Measurements from ENCODE around the gene TRPV5. TPM values are rescaled to one million over a fixed set of nuclear protein-coding genes. Genes with fewer than 3 reads are reported as not detected.

Gene TRPV5
- polyA plus RNA-seq, 1 experiment: not detected

- Histone ChIP-seq H3K27ac (ENCODE audit: low read depth, low read length) (no peak overlapping the region), H3K27me3 (ENCODE audit: control insufficient read depth, insufficient read depth, low read length) (no peaks in the 10 kb centered on the region), H3K4me3 (ENCODE audit: low read depth, low read length) (no peak overlapping the region), H3K9me3 (ENCODE audit: control insufficient read depth, insufficient read depth, low read length) (peaks cover 18% of the 10 kb centered on the region)
- TF ChIP-seq CTCF (IDR thresholded peaks at IDR 0.05; ENCODE audit: low read depth, low read length): no peak
- ChIA-PET POLR2A (no interaction called here), CTCF (no interaction called here)
- no peak for DNase-seq (ENCODE audit: low read depth, low spot score)
Observed at GRCh38 chr7:142890874-142891485, 42.6 kb downstream of the TRPV5 start.

- POLR2A ChIA-PET: no interaction called here
- no peak for TF ChIP-seq CTCF (IDR thresholded peaks at IDR 0.05; ENCODE audit: low read depth, low read length)
- H3K27ac ChIP-seq (ENCODE audit: low read depth, low read length): no peak overlapping the region
- peaks cover 27% of the 10 kb centered on the region for H3K9me3 ChIP-seq (ENCODE audit: control insufficient read depth, insufficient read depth, low read length)
- CTCF ChIA-PET: no interaction called here
- H3K27me3 ChIP-seq (ENCODE audit: control insufficient read depth, insufficient read depth, low read length): no peaks in the 10 kb centered on the region
- H3K4me3 ChIP-seq (ENCODE audit: low read depth, low read length): no peak overlapping the region
- no peak for DNase-seq (ENCODE audit: low read depth, low spot score)
Observed at GRCh38 chr7:142889816-142890215, 43.7 kb downstream of the TRPV5 start.

GRCh38 chr7:142887282-142888015 lies 46.1 kb downstream of the TRPV5 start:
- Histone ChIP-seq H3K9me3 (ENCODE audit: control insufficient read depth, insufficient read depth, low read length) (peaks cover 27% of the 10 kb centered on the region), H3K27ac (ENCODE audit: low read depth, low read length) (no peak overlapping the region), H3K4me3 (ENCODE audit: low read depth, low read length) (no peak overlapping the region), H3K27me3 (ENCODE audit: control insufficient read depth, insufficient read depth, low read length) (no peaks in the 10 kb centered on the region)
- no peak for DNase-seq (ENCODE audit: low read depth, low spot score)
- ChIA-PET CTCF (interaction anchor here (0.7 to 1.2 kb wide), 4 partner anchors 115 to 512 kb away, joined by 3 read pairs; no protein-coding TSS in a partner anchor), POLR2A (no interaction called here)
- TF ChIP-seq CTCF (IDR thresholded peaks at IDR 0.05; ENCODE audit: low read depth, low read length): no peak

- Histone ChIP-seq H3K4me3 (ENCODE audit: low read depth, low read length) (no peak overlapping the region), H3K27me3 (ENCODE audit: control insufficient read depth, insufficient read depth, low read length) (no peaks in the 10 kb centered on the region), H3K27ac (ENCODE audit: low read depth, low read length) (no peak overlapping the region), H3K9me3 (ENCODE audit: control insufficient read depth, insufficient read depth, low read length) (peaks cover 27% of the 10 kb centered on the region)
- no peak for TF ChIP-seq CTCF (IDR thresholded peaks at IDR 0.05; ENCODE audit: low read depth, low read length)
- no peak for DNase-seq (ENCODE audit: low read depth, low spot score)
- CTCF ChIA-PET: interaction anchor here (0.7 to 1.2 kb wide), 4 partner anchors 115 to 511 kb away, joined by 3 read pairs; no protein-coding TSS in a partner anchor
- POLR2A ChIA-PET: no interaction called here
Observed at GRCh38 chr7:142886866-142887265, 46.7 kb downstream of the TRPV5 start.

All from AG04450 (cell line).